Kidney epithelial cell (primary cell): ENCODE data around the gene PLD1. TPM values are rescaled to one million over a fixed set of nuclear protein-coding genes. Genes with fewer than 3 reads are reported as not detected.
"Not testable (repeated sequence)": the region's sequence is repeated elsewhere in the genome, so short reads cannot be mapped to it uniquely, and the experiment has no call there.

ENCODE experiments used
- DNase-seq: peaks from one replicate; pipeline ENCODE4 v3.0.0-alpha.2; 2010; ENCODE audit warnings: low read depth
- H3K27me3 ChIP-seq: 2 replicates; pipeline ENCODE4 v1.6.0; 2011; ENCODE audit warnings: low read length; ENCODE audit not compliant: control insufficient read depth, insufficient read depth
- H3K36me3 ChIP-seq: 2 replicates; pipeline ENCODE4 v1.5.1; 2011; ENCODE audit warnings: low read length; ENCODE audit not compliant: control insufficient read depth, insufficient read depth
- H3K4me3 ChIP-seq: 2 replicates; pipeline ENCODE4 v1.5.1; 2011; ENCODE audit warnings: low read depth, mild to moderate bottlenecking, control low read depth, low read length
- total RNA-seq: library from RNA; depleted of rRNA; stranded (reverse); fragments of >200 nt; gene quantifications from 2 replicates; pipeline ENCODE4 v1.2.3, GENCODE V29; 2015
- TF ChIP-seq, protein P1 (sequence below): IDR thresholded peaks from 2 replicates; pipeline ENCODE4 v1.5.1; 2011; ENCODE audit warnings: mild to moderate bottlenecking, moderate library complexity, low read length, control low read depth, inconsistent platforms; ENCODE audit not compliant: insufficient read depth, poor library complexity, severe bottlenecking

The PLD1 gene
- total RNA-seq, 1 donor from 2014 or later: 5.8 TPM

- H3K36me3 ChIP-seq: no peaks in the 10 kb centered on the region
- H3K27me3 ChIP-seq: no peaks in the 10 kb centered on the region
- no peak overlapping the region for H3K4me3 ChIP-seq
- TF ChIP-seq, protein P1, sequence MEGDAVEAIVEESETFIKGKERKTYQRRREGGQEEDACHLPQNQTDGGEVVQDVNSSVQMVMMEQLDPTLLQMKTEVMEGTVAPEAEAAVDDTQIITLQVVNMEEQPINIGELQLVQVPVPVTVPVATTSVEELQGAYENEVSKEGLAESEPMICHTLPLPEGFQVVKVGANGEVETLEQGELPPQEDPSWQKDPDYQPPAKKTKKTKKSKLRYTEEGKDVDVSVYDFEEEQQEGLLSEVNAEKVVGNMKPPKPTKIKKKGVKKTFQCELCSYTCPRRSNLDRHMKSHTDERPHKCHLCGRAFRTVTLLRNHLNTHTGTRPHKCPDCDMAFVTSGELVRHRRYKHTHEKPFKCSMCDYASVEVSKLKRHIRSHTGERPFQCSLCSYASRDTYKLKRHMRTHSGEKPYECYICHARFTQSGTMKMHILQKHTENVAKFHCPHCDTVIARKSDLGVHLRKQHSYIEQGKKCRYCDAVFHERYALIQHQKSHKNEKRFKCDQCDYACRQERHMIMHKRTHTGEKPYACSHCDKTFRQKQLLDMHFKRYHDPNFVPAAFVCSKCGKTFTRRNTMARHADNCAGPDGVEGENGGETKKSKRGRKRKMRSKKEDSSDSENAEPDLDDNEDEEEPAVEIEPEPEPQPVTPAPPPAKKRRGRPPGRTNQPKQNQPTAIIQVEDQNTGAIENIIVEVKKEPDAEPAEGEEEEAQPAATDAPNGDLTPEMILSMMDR: peak; percentile 3
- DNase-seq: no peak
Measured at GRCh38 chr3:171563298-171563697, 247.0 kb downstream of the PLD1 start.

DNA sequence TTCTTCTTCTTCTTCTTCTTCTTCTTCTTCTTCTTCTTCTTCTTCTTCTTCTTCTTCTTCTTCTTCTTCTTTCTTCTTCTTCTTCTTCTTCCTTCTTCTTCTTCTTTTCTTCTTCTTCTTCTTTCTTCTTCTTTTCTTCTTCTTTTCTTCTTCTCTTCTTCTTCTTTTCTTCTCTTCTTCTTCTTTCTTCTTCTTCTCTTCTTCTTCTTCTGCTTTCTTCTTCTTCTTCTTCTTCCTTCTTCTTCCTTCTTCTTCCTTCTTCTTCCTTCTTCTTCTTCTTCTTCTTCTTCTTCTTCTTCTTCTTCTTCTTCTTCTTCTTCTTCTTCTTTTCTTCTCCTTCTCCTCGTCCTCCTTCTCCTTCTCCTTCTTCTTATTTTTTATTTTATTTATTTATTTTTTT is 247.8 kb downstream of the PLD1 start:
- DNase-seq, H3K36me3 ChIP-seq, H3K27me3 ChIP-seq, H3K4me3 ChIP-seq: not testable (repeated sequence)

- Histone ChIP-seq H3K27me3 (no peaks in the 10 kb centered on the region), H3K36me3 (no peaks in the 10 kb centered on the region), H3K4me3 (no peak overlapping the region)
- no peak for DNase-seq
- TF ChIP-seq, protein P1: no peak
Measured at GRCh38 chr3:171561596-171562323, 248.5 kb downstream of the PLD1 start.

DNA sequence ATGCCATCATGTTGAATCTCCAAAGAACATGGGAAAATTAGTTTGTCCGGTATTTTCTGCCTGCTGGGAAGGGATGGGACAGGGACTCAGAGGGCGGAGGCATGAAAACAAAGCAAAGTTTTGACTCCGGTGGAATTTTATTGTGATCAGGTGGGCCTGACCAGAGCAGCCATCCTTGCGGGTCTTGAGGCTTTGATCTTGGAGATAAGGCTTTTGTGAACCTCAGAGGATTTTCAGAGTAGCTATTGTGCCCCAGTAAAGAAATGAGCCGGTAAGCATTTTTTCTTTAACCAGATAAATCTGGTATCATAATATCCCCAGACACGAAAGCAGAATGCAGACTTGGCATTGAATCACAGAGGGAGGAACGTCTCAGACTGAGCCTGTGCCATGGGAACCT is 250.7 kb downstream of the PLD1 start:
- Histone ChIP-seq H3K4me3 (no peak overlapping the region), H3K36me3 (no peaks in the 10 kb centered on the region), H3K27me3 (no peaks in the 10 kb centered on the region)
- no peak for DNase-seq
- TF ChIP-seq, protein P1: no peak

DNA sequence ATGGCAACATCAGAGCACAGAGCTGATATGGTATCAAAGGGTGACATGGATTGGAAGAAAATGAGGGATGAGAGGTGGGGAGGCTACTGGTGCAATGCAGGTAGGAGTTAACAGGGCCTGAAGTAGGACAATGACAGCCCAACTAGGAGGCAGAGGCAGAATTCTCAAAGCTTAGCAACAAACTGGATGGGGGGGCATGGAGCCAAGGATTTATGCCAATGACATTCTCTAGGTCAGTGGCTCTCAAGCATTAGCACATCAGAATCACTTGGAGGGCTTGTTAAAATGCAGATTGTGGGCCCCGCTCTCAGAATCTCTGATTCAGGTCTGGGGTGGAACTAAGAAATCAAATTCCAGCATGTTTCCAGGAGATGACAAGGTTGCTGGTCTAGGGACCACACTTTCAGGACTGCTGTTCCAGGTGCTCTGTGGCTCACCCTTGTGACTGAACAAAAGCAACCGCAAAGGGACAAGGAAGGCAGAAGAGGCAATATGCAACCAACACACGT is 252.0 kb downstream of the PLD1 start:
- no peak overlapping the region for H3K4me3 ChIP-seq
- TF ChIP-seq, protein P1: no peak
- H3K27me3 ChIP-seq: no peaks in the 10 kb centered on the region
- DNase-seq: no peak
- no peaks in the 10 kb centered on the region for H3K36me3 ChIP-seq

DNA sequence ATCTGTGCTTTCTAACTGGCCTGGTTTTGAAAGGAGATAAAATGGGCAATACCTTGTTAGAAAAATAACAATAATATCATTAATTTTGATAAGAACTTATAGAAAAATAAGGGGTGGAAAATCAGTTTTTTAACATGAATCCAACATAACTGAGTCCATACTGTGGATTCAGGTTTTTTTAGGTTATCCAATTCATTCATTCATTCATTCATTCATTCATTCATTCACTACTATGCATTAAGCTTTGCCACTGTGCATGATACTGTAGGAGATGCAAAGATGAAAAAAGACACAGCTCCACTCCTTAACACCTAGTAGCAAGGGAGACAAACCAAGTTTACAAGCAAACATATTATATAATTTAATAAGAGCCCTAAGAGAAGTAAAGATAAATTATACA is 253.1 kb downstream of the PLD1 start:
- no peaks in the 10 kb centered on the region for H3K27me3 ChIP-seq
- H3K36me3 ChIP-seq: no peaks in the 10 kb centered on the region
- H3K4me3 ChIP-seq: no peak overlapping the region
- TF ChIP-seq, protein P1: no peak
- no peak for DNase-seq
